Measurements from ENCODE around the gene BEND6. TPM values are rescaled to one million over a fixed set of nuclear protein-coding genes. Genes with fewer than 3 reads are reported as not detected.

Gene BEND6
- total RNA-seq, 1 donor, result 13.4 TPM

DNA sequence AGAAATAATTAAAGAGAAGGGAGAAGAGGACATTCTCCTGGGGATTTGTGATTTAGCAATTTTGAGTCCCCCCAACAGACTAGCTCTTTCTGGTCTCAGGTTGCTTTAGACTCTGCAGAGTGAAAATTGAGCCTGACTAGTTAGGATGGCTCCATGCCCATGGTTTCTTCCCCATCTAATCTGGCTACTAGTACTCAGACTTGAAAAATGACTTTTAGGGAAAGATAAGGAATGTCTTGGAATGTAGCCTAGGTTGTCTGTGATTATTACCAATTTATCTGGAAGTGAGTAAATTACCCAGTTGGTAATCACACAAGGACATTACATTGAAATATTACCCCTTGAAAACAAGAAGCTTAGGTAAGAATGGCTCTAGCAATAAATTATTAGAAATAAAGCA is 4.2 kb downstream of the BEND6 start:
- no peak overlapping the region for H3K4me3 ChIP-seq (ENCODE audit: low read depth, low read length)
- no peak for DNase-seq (ENCODE audit: low read depth)
- TF ChIP-seq, protein P1, sequence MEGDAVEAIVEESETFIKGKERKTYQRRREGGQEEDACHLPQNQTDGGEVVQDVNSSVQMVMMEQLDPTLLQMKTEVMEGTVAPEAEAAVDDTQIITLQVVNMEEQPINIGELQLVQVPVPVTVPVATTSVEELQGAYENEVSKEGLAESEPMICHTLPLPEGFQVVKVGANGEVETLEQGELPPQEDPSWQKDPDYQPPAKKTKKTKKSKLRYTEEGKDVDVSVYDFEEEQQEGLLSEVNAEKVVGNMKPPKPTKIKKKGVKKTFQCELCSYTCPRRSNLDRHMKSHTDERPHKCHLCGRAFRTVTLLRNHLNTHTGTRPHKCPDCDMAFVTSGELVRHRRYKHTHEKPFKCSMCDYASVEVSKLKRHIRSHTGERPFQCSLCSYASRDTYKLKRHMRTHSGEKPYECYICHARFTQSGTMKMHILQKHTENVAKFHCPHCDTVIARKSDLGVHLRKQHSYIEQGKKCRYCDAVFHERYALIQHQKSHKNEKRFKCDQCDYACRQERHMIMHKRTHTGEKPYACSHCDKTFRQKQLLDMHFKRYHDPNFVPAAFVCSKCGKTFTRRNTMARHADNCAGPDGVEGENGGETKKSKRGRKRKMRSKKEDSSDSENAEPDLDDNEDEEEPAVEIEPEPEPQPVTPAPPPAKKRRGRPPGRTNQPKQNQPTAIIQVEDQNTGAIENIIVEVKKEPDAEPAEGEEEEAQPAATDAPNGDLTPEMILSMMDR (IDR thresholded peaks at IDR 0.05; ENCODE audit: insufficient read depth, low read depth, low read length), result no peak

DNA sequence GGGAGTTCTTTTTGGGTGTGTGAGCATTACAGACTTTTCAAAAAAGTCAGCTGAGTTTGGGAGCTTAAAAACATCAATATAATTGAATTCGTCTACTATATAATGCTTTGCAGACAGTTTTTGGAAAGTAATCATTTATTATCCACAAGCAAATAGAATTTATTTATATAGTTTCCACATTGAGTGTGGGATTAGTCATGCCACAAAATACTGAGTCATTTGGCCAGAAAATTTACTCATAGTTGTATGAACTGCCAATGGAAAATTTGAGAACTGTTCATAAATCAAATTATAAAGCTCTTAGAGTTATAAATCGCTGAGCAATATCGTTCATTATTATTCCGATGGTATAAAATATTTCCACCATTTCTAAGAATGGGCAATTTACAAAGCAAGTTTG is 5.0 kb downstream of the BEND6 start:
- peak; percentile 39 for DNase-seq (ENCODE audit: low read depth)
- H3K4me3 ChIP-seq (ENCODE audit: low read depth, low read length), result no peak overlapping the region
- TF ChIP-seq, protein P1 (IDR thresholded peaks at IDR 0.05; ENCODE audit: insufficient read depth, low read depth, low read length), result no peak

DNA sequence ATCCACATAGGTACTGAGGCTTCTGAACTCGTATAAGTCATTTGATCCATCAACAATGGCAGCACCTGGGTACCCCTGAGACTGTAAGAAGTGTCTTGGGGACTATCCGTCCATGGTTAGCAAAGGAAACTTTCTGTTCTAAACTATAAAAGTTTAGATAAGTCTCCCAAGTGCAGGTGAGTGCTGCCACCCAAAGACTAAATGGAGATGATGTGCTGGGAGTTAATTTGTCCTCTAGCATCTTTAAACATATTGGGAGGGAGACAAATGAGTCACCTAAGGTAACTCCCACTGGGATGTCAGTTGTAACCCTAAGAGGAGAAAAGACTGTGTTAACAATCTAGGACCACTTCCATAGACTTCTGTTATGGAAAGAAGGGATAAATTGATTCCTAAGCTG is 6.2 kb downstream of the BEND6 start:
- no peak overlapping the region for H3K4me3 ChIP-seq (ENCODE audit: low read depth, low read length)
- DNase-seq (ENCODE audit: low read depth), result no peak
- TF ChIP-seq, protein P1 (IDR thresholded peaks at IDR 0.05; ENCODE audit: insufficient read depth, low read depth, low read length), result no peak

DNA sequence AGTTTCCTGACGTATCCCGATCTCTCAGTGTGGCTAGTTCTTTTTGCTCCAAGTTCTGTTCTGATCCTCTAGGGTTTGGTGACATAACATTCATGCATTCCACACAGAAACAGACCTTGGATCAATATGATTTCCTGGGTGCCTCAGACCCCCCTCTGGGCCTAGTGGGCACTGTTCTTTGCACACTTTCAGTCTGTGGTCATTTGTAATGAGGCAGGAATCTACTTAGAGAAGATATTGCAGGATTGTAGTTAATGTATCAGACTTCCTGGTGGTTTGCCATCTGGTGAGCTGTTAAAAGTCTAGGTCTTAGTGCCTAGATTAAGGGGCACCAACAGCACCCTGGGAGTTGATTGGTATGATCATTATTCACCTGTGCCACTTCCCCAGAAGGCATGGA is 7.5 kb downstream of the BEND6 start:
- H3K4me3 ChIP-seq (ENCODE audit: low read depth, low read length), result no peak overlapping the region
- no peak for DNase-seq (ENCODE audit: low read depth)
- TF ChIP-seq, protein P1 (IDR thresholded peaks at IDR 0.05; ENCODE audit: insufficient read depth, low read depth, low read length), result no peak

DNA sequence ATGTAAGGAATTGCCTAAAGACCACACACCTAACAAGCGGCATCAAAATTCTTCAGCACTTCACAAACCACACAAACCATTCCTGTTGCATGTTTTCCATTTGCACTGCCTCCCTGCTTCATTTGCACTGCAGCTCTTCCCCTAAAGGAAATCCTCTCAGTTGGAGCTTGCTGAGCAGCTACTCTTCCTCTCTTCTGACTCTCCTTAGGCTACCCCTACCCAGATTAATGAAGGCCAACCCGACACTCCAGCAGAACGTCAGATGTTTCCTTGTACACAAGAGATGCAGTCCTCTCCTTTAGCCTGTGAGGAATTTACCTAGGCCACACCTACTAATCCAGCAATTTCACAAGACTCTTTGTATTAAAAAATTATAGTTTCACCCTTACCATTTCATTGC is 8.1 kb downstream of the BEND6 start:
- no peak overlapping the region for H3K4me3 ChIP-seq (ENCODE audit: low read depth, low read length)
- TF ChIP-seq, protein P1 (IDR thresholded peaks at IDR 0.05; ENCODE audit: insufficient read depth, low read depth, low read length), result no peak
- no peak for DNase-seq (ENCODE audit: low read depth)

DNA sequence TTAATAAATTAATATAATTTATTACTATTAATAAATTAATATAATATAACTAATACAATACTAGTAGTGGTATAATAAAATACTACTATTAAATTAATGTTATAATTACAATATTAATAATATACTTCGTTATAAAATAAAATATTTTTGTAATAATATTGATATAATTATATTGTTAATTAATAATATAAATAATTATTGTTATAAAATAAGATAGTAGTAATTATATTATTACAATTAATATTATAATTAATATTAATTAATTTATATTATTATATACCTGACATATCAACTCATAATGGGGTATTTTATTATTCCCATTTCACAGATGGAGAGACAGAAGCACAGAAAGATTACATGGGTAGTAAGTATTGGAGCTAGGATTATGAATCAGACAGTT is 8.9 kb downstream of the BEND6 start:
- TF ChIP-seq, protein P1 (IDR thresholded peaks at IDR 0.05; ENCODE audit: insufficient read depth, low read depth, low read length), result no peak
- no peak for DNase-seq (ENCODE audit: low read depth)
- H3K4me3 ChIP-seq (ENCODE audit: low read depth, low read length), result no peak overlapping the region

DNA sequence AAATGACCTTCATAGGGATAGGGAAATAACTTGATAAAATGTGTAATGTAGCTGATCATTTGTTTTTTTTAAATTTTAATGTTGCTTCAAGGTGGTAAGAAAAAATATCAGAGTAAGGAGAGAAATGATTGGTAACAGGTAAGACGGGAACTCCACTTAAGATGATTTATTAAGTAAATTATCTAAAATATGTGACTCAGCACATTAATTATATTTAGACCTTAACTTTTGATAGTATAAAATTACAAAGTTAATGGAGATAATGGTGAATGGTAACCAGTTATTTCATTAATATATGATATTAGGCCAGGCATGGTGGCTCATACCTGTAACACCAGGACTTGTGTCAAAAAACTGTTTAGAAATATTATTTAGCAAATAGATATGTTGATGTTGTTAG is 10.2 kb downstream of the BEND6 start:
- no peak overlapping the region for H3K4me3 ChIP-seq (ENCODE audit: low read depth, low read length)
- TF ChIP-seq, protein P1 (IDR thresholded peaks at IDR 0.05; ENCODE audit: insufficient read depth, low read depth, low read length), result no peak
- DNase-seq (ENCODE audit: low read depth), result no peak
